ENCODE data around the gene NFKBIE.
"Not testable (repeated sequence)": the region's sequence is repeated elsewhere in the genome, so short reads cannot be mapped to it uniquely, and the experiment has no call there.

The NFKBIE gene

DNA sequence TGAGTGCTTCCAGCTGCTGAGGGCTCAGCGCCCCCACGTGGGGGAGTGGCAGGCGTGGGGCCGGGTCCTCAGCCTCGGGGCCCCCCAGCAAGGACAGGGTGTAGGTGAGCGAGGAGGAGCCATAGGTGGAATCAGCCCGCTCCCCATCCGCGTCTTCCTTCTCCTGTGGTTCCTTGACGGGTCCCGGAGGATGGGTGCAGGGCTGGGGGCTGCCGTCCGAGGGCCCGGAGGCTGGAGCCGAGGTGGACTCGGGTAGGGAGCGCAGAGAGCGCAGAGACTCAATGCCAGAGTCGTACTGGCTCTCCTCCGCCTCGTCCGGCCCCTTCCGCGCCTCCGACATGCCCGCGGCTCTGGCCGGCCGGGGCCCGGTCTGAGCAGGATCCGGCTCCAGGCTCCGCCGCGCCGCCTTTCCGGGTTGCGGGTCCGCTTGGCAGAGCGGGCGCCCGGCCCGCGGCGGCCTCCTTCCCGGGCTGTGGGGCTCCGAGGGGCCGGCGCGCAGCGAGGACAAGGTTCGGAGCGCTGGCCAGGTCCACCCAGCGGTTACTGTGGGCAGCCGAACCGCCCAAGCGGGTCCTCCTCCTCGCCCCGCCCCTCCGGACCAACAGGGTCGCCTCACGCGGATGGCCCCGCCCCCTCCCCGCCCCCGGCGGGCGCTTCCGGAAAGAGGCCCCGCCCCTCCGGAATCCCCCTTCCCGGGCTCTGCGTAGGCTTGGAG, at the start of gene NFKBIE:
Gene NFKBIE (minus strand): TSS at position 545 of the 715 bp plus-strand sequence. CDS start 205 bp downstream, at position 340.
- Histone ChIP-seq H3K36me3 (ENCODE audit: control insufficient read depth in 2 of 2, insufficient read depth in 2 of 2, low read length in 2 of 2) (peaks cover 0 to 2% of the 10 kb centered on the region in 2 donors), H3K27ac (ENCODE audit: low read length) (peak within 1 kb of the TSS; percentile 60), H3K9me3 (ENCODE audit: control insufficient read depth in 2 of 2, low read length in 2 of 2) (no peaks in the 10 kb centered on the region), H3K4me1 (ENCODE audit: control insufficient read depth, insufficient read depth, low read length) (peaks cover 31% of the 10 kb centered on the region), H3K27me3 (ENCODE audit: control insufficient read depth in 1 of 2, insufficient read depth in 2 of 2, low read length in 2 of 2) (peaks cover 12 to 19% of the 10 kb centered on the region in 2 donors), H3K4me3 (ENCODE audit: low read length in 2 of 2) (peak within 1 kb of the TSS; percentile 62 to 86), H3K9ac (ENCODE audit: low read length in 2 of 2) (peak within 1 kb of the TSS; percentile 71 to 80)

GRCh38 chr6:44314657-44315056, 49.3 kb upstream of the NFKBIE start:
- H3K9me3 ChIP-seq (ENCODE audit: control insufficient read depth in 2 of 2, low read length in 2 of 2); H3K4me1 ChIP-seq (ENCODE audit: control insufficient read depth, insufficient read depth, low read length); H3K27me3 ChIP-seq (ENCODE audit: control insufficient read depth in 1 of 2, insufficient read depth in 2 of 2, low read length in 2 of 2); H3K9ac ChIP-seq (ENCODE audit: low read length in 2 of 2); H3K27ac ChIP-seq (ENCODE audit: low read length); H3K4me3 ChIP-seq (ENCODE audit: low read length in 2 of 2): not testable (repeated sequence)
- peaks cover 14 to 15% of the 10 kb centered on the region in 2 donors for H3K36me3 ChIP-seq (ENCODE audit: control insufficient read depth in 2 of 2, insufficient read depth in 2 of 2, low read length in 2 of 2)

GRCh38 chr6:44312901-44313788, 47.8 kb upstream of the NFKBIE start, which contains the start of gene AARS2:
TSS of gene AARS2 (minus strand) at chr6:44313347. CDS start at chr6:44313323, 24 bp downstream.
- no peaks in the 10 kb centered on the region for H3K9me3 ChIP-seq (ENCODE audit: control insufficient read depth in 2 of 2, low read length in 2 of 2)
- H3K27ac ChIP-seq (ENCODE audit: low read length): peak within 1 kb of the TSS; percentile 64
- peaks cover 7% of the 10 kb centered on the region for H3K4me1 ChIP-seq (ENCODE audit: control insufficient read depth, insufficient read depth, low read length)
- H3K27me3 ChIP-seq (ENCODE audit: control insufficient read depth in 1 of 2, insufficient read depth in 2 of 2, low read length in 2 of 2): no peaks in the 10 kb centered on the region
- peak within 1 kb of the TSS; percentile 89 to 96 for H3K4me3 ChIP-seq (ENCODE audit: low read length in 2 of 2)
- peaks cover 22 to 24% of the 10 kb centered on the region in 2 donors for H3K36me3 ChIP-seq (ENCODE audit: control insufficient read depth in 2 of 2, insufficient read depth in 2 of 2, low read length in 2 of 2)
- H3K9ac ChIP-seq (ENCODE audit: low read length in 2 of 2): peak within 1 kb of the TSS; percentile 82 to 89

DNA sequence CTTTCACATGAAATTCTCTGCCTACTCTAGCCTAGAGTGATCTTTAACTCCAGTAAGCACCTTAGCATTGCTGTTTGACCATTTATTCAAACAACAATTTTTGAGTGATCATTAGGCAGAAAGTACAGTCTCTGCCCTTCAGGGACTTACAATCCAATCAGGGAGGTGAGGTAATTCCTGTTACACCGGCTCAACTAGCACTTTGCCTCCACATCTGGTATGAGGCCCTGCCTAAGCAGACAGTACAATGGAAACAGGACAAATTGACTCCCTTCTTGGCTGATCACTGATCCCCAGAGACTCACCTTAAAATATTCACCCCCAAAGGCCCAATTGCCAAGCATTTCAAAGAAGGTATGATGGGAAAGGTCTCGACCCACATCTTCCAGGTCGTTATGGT, 46.4 kb upstream of the NFKBIE start:
- H3K36me3 ChIP-seq (ENCODE audit: control insufficient read depth in 2 of 2, insufficient read depth in 2 of 2, low read length in 2 of 2): peaks cover 22 to 26% of the 10 kb centered on the region in 2 donors
- no peak overlapping the region for H3K27ac ChIP-seq (ENCODE audit: low read length)
- no peaks in the 10 kb centered on the region for H3K27me3 ChIP-seq (ENCODE audit: control insufficient read depth in 1 of 2, insufficient read depth in 2 of 2, low read length in 2 of 2)
- H3K4me1 ChIP-seq (ENCODE audit: control insufficient read depth, insufficient read depth, low read length): peaks cover 7% of the 10 kb centered on the region
- peak overlapping the region in 1 of 2 donors; percentile 96 for H3K4me3 ChIP-seq (ENCODE audit: low read length in 2 of 2)
- H3K9me3 ChIP-seq (ENCODE audit: control insufficient read depth in 2 of 2, low read length in 2 of 2): no peaks in the 10 kb centered on the region
- peak overlapping the region in 1 of 2 donors; percentile 82 for H3K9ac ChIP-seq (ENCODE audit: low read length in 2 of 2)

DNA sequence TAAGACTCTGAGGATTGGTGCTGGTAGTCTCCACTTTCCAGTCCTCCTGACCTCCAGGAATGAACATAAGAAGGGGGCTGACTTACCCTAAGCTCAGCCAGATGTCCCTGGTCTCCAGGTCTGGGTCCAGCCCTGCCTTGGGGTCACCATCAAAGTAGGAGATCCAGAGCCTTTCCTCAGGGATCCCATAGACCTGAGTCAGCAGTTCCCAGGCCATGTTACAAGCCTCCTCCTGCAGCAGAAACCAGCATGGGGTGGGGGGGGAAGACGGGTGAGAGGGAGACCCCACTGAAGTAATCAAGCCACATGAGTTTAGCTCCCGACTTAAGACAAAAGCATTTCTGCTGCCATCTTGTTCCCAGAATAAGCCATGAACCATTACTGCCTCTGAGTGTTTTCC, 46.0 kb upstream of the NFKBIE start:
- H3K4me3 ChIP-seq (ENCODE audit: low read length in 2 of 2): no peak overlapping the region
- peaks cover 22 to 28% of the 10 kb centered on the region in 2 donors for H3K36me3 ChIP-seq (ENCODE audit: control insufficient read depth in 2 of 2, insufficient read depth in 2 of 2, low read length in 2 of 2)
- no peak overlapping the region for H3K27ac ChIP-seq (ENCODE audit: low read length)
- no peaks in the 10 kb centered on the region for H3K27me3 ChIP-seq (ENCODE audit: control insufficient read depth in 1 of 2, insufficient read depth in 2 of 2, low read length in 2 of 2)
- peaks cover 7% of the 10 kb centered on the region for H3K4me1 ChIP-seq (ENCODE audit: control insufficient read depth, insufficient read depth, low read length)
- no peak overlapping the region for H3K9ac ChIP-seq (ENCODE audit: low read length in 2 of 2)
- H3K9me3 ChIP-seq (ENCODE audit: control insufficient read depth in 2 of 2, low read length in 2 of 2): no peaks in the 10 kb centered on the region

DNA sequence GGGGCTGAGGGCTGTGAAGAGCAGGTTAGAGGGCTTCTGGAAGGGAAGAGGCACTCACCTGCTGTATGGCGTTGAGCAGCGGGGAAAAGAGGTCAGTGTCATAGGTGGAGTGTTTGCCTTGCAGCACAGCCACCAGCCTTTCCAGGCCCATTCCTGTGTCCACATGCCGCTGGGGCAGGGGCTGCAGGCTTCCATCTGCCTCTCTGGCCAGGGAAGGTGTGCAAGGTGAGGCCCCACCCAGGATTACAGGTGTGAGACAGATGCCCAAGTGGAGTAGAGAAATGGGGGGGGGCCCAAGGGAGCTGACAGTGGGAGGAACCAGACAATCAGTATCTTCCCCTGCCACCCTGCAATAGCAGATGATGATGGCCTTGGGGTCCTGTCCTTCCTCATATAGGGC, 44.9 kb upstream of the NFKBIE start:
- Histone ChIP-seq H3K4me3 (ENCODE audit: low read length in 2 of 2) (no peak overlapping the region), H3K9ac (ENCODE audit: low read length in 2 of 2) (no peak overlapping the region), H3K9me3 (ENCODE audit: control insufficient read depth in 2 of 2, low read length in 2 of 2) (no peaks in the 10 kb centered on the region), H3K36me3 (ENCODE audit: control insufficient read depth in 2 of 2, insufficient read depth in 2 of 2, low read length in 2 of 2) (peaks cover 22 to 39% of the 10 kb centered on the region in 2 donors), H3K27ac (ENCODE audit: low read length) (no peak overlapping the region), H3K27me3 (ENCODE audit: control insufficient read depth in 1 of 2, insufficient read depth in 2 of 2, low read length in 2 of 2) (no peaks in the 10 kb centered on the region), H3K4me1 (ENCODE audit: control insufficient read depth, insufficient read depth, low read length) (peaks cover 7% of the 10 kb centered on the region)

DNA sequence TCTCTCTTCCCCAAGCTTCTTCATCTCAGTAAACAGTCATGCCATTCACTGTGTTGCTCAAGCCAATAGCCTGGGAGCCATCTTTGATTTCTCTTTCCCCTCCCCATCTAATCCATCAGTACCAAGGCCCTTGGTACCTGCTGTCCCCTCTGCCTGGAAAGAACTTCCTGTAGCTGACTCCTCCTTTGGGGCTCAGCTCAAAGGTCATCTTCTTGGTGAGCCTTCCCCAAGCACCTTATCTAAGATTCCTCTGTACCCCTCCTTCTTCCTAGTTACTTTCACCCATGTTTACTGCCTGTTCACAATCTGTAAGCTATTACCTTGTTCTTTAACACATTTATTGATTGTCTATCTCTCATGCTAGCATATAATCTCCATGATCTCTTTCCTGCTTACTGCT, 44.3 kb upstream of the NFKBIE start:
- Histone ChIP-seq H3K9ac (ENCODE audit: low read length in 2 of 2) (no peak overlapping the region), H3K4me1 (ENCODE audit: control insufficient read depth, insufficient read depth, low read length) (peaks cover 7% of the 10 kb centered on the region), H3K36me3 (ENCODE audit: control insufficient read depth in 2 of 2, insufficient read depth in 2 of 2, low read length in 2 of 2) (peaks cover 22 to 43% of the 10 kb centered on the region in 2 donors), H3K27me3 (ENCODE audit: control insufficient read depth in 1 of 2, insufficient read depth in 2 of 2, low read length in 2 of 2) (no peaks in the 10 kb centered on the region), H3K9me3 (ENCODE audit: control insufficient read depth in 2 of 2, low read length in 2 of 2) (no peaks in the 10 kb centered on the region), H3K27ac (ENCODE audit: low read length) (no peak overlapping the region), H3K4me3 (ENCODE audit: low read length in 2 of 2) (no peak overlapping the region)

DNA sequence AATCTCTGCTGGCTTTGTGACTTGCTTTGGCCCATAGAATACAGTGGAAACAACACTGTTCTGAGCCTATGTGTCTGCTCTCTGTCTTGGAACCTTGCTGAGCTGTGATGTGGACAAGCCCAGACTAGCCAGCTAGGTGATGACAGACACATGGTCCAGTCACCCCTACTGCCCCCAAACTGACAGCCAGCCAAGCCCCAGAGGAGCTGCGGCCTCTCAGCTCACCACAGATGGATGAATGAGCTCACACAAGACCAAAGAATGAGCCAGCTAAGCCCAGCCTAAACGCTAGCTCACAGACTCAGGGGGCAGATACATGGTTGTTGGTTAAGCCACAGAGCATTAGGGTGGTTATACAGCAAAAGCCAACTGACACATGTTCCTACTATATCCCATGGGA, 43.7 kb upstream of the NFKBIE start:
- H3K27ac ChIP-seq (ENCODE audit: low read length): no peak overlapping the region
- no peak overlapping the region for H3K4me3 ChIP-seq (ENCODE audit: low read length in 2 of 2)
- no peaks in the 10 kb centered on the region for H3K9me3 ChIP-seq (ENCODE audit: control insufficient read depth in 2 of 2, low read length in 2 of 2)
- H3K27me3 ChIP-seq (ENCODE audit: control insufficient read depth in 1 of 2, insufficient read depth in 2 of 2, low read length in 2 of 2): no peaks in the 10 kb centered on the region
- no peak overlapping the region for H3K9ac ChIP-seq (ENCODE audit: low read length in 2 of 2)
- H3K36me3 ChIP-seq (ENCODE audit: control insufficient read depth in 2 of 2, insufficient read depth in 2 of 2, low read length in 2 of 2): peaks cover 22 to 47% of the 10 kb centered on the region in 2 donors
- H3K4me1 ChIP-seq (ENCODE audit: control insufficient read depth, insufficient read depth, low read length): peaks cover 7% of the 10 kb centered on the region

DNA sequence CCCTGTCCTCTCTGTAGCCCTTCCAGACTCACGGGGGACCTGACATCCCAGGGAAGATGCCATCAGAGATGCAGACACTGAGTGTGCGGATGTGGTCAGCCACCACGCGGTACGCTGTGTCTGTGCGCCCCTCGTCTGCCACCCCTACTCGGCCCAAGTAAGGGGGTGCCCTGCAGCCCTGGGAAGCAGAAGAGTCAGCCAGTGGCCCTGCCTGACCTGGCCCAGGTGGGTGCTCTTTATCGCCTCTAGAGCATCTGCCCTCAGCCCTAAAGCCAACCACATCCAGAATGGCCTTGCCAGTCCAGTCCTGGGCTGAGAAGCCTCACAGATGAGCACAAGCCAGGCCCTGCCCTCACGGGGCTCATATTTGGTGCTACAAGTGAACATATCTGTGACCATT, 41.9 kb upstream of the NFKBIE start:
- Histone ChIP-seq H3K9ac (ENCODE audit: low read length in 2 of 2) (no peak overlapping the region), H3K9me3 (ENCODE audit: control insufficient read depth in 2 of 2, low read length in 2 of 2) (no peaks in the 10 kb centered on the region), H3K4me3 (ENCODE audit: low read length in 2 of 2) (no peak overlapping the region), H3K27ac (ENCODE audit: low read length) (no peak overlapping the region), H3K36me3 (ENCODE audit: control insufficient read depth in 2 of 2, insufficient read depth in 2 of 2, low read length in 2 of 2) (peaks cover 40 to 62% of the 10 kb centered on the region in 2 donors), H3K4me1 (ENCODE audit: control insufficient read depth, insufficient read depth, low read length) (peaks cover 3% of the 10 kb centered on the region), H3K27me3 (ENCODE audit: control insufficient read depth in 1 of 2, insufficient read depth in 2 of 2, low read length in 2 of 2) (no peaks in the 10 kb centered on the region)

DNA sequence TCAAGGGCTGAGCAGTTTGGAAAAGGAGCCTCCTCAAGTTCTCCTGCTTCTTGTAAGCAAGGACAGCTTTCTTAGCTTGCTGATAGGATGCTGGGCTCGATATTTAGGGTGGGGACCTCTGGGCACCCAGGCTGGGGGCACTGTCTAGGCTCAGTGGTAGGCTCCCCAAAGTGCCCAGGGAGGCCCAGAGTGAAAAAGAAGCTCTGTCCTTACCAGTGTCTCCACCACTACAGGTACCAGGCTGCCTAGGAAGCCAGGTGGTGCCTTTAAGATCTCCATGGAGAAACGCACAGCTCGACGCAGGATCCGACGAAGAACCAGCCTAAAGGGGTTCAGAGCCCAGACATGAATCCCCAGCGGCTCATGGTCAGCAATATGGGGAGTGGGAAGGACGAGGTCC, 41.4 kb upstream of the NFKBIE start:
- no peaks in the 10 kb centered on the region for H3K27me3 ChIP-seq (ENCODE audit: control insufficient read depth in 1 of 2, insufficient read depth in 2 of 2, low read length in 2 of 2)
- H3K27ac ChIP-seq (ENCODE audit: low read length): no peak overlapping the region
- no peaks in the 10 kb centered on the region for H3K9me3 ChIP-seq (ENCODE audit: control insufficient read depth in 2 of 2, low read length in 2 of 2)
- H3K4me3 ChIP-seq (ENCODE audit: low read length in 2 of 2): no peak overlapping the region
- H3K4me1 ChIP-seq (ENCODE audit: control insufficient read depth, insufficient read depth, low read length): no peaks in the 10 kb centered on the region
- no peak overlapping the region for H3K9ac ChIP-seq (ENCODE audit: low read length in 2 of 2)
- H3K36me3 ChIP-seq (ENCODE audit: control insufficient read depth in 2 of 2, insufficient read depth in 2 of 2, low read length in 2 of 2): peaks cover 42 to 66% of the 10 kb centered on the region in 2 donors

All from stomach smooth muscle (tissue), 2 donors.